Fibroblast of lung (primary cell): ENCODE measurements around the gene APOL3. TPM values are rescaled to one million over a fixed set of nuclear protein-coding genes. Genes with fewer than 3 reads are reported as not detected.
"Not testable (repeated sequence)": the region's sequence is repeated elsewhere in the genome, so short reads cannot be mapped to it uniquely, and the experiment has no call there.

Experiments used
- DNase-seq, 2 donors: peaks; one replicate each; pipeline versions ENCODE4 v3.0.0 to v3.0.0-alpha.2; 2010; ENCODE audit warnings: low read depth in 2 of 2
- H2AFZ ChIP-seq: 2 replicates; pipeline ENCODE4 v1.5.1; 2012; ENCODE audit warnings: low read length, control low read depth, inconsistent platforms
- H3K27ac ChIP-seq: 2 replicates; pipeline ENCODE4 v1.5.1; 2011; ENCODE audit warnings: low read length, control low read depth; ENCODE audit not compliant: insufficient read depth
- H3K27me3 ChIP-seq: 2 replicates; pipeline ENCODE4 v1.5.1; 2011; ENCODE audit warnings: mild to moderate bottlenecking, low read length; ENCODE audit not compliant: control insufficient read depth, insufficient read depth
- H3K36me3 ChIP-seq: 2 replicates; pipeline ENCODE4 v1.5.1; 2011; ENCODE audit warnings: low read length; ENCODE audit not compliant: control insufficient read depth, insufficient read depth
- H3K4me1 ChIP-seq: 2 replicates; pipeline ENCODE4 v1.5.1; 2011; ENCODE audit warnings: low read length; ENCODE audit not compliant: control insufficient read depth, insufficient read depth; ENCODE audit errors: extremely low read depth
- H3K4me2 ChIP-seq: 2 replicates; pipeline ENCODE4 v1.5.1; 2011; ENCODE audit warnings: low read length, control low read depth; ENCODE audit not compliant: insufficient read depth; ENCODE audit errors: extremely low read depth
- H3K4me3 ChIP-seq, 4 experiments: fragments of 200-600 bp in 1 of 4; sonication (generic) in 1 of 4; replicated peaks in 1 of 4; 2 replicates each; pipeline ENCODE4 v1.5.1; 2011 to 2016; ENCODE audit warnings: low read length in 4 of 4, low read depth in 3 of 4, mild to moderate bottlenecking in 3 of 4, control low read depth in 2 of 4, inconsistent platforms in 1 of 4, mixed read lengths in 1 of 4; ENCODE audit not compliant: insufficient read depth in 1 of 4; ENCODE audit errors: control extremely low read depth in 1 of 4
- H3K79me2 ChIP-seq: 2 replicates; pipeline ENCODE4 v1.5.1; 2012; ENCODE audit warnings: mild to moderate bottlenecking, low read length, inconsistent platforms; ENCODE audit not compliant: control insufficient read depth, insufficient read depth
- H3K9ac ChIP-seq: 2 replicates; pipeline ENCODE4 v1.5.1; 2011; ENCODE audit warnings: mild to moderate bottlenecking, low read length, control low read depth; ENCODE audit not compliant: insufficient read depth
- H3K9me3 ChIP-seq: 2 replicates; pipeline ENCODE4 v1.5.1; 2012; ENCODE audit warnings: low read depth, low read length; ENCODE audit not compliant: control insufficient read depth, insufficient read depth
- H4K20me1 ChIP-seq: 2 replicates; pipeline ENCODE4 v1.5.1; 2011; ENCODE audit warnings: low read length; ENCODE audit not compliant: control insufficient read depth, insufficient read depth; ENCODE audit errors: extremely low read depth
- EZH2 ChIP-seq: IDR thresholded peaks from 2 replicates; pipeline ENCODE4 v1.5.1; 2012; ENCODE audit warnings: low read length, control low read depth, mild to moderate bottlenecking; ENCODE audit errors: missing control alignments
- polyA plus RNA-seq, 2 donors: library from polyadenylated mRNA; depleted of rRNA in 1 of 2; stranded (reverse) in 1 of 2; unstranded in 1 of 2; fragments of >200 nt; gene quantifications; 2 replicates each; pipeline ENCODE4 v1.2.1, GENCODE V29; 2011 to 2012; ENCODE audit warnings: missing spikeins in 1 of 2
- total RNA-seq: library from RNA; depleted of rRNA; stranded (reverse); fragments of >200 nt; gene quantifications from 2 replicates; pipeline ENCODE4 v1.2.1, GENCODE V29; 2014
- TF ChIP-seq, protein P1 (sequence below), 2 donors: IDR thresholded peaks in 1 of 2; conservative IDR thresholded peaks in 1 of 2; 1 replicate in 1 of 2; 2 replicates in 1 of 2; pipeline ENCODE4 v1.5.1; 2011 to 2012; ENCODE audit warnings: low read length in 2 of 2, control low read depth in 1 of 2, inconsistent platforms in 1 of 2, low read depth in 1 of 2, mild to moderate bottlenecking in 1 of 2

The APOL3 gene
- total and polyA plus RNA-seq, 2 donors (not counting 1 experiment from before 2014, with no cell fraction given): 22.5 to 42.3 TPM

DNA sequence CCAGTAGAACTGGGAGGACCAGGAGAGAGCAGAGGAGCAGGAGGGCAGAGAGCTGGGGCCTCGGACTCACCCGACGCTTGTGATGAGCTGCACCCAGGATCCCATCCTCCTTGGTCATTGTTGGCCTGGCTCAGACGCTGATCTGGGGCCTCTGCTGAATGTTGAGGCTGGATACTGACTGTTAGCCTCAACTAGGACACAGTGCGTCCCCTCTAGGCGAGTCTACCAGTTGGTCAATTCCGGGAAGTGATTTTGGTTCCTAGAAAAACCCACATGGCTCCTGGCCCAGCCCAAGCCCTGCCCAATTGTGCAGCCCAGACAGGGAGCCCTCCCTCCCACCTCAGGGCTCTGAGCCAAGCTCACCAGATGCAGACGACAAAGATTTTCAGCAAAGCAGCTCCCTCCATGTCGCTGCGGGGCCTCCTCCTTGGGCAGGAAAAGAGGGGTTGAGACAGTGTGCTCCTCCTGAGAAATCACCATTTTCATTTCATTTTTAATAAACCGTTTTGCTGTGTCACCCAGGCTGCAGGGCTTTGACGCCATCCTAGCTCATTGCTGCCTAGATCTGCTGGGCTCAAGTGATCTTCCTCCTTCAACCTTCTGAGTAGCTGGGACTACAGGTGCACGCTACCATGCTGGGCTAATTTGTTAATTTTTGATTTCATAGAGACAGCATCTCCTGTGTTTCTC lies 41.2 kb upstream of the APOL3 start, which contains the start of gene APOL4:
Gene APOL4, minus strand, starts transcription at position 180 of the 690 bp plus-strand sequence. Its CDS starts 75 bp downstream, at position 105.
- Histone ChIP-seq H3K4me3 (peak within 1 kb of the TSS in 1 of 4 experiments; percentile 14), H3K9ac (no peak within 1 kb of the TSS), H3K79me2 (no peaks in the 10 kb centered on the region), H4K20me1 (no peaks in the 10 kb centered on the region), H3K4me1 (peaks cover 4% of the 10 kb centered on the region), H3K27ac (no peak within 1 kb of the TSS), H2AFZ (peak within 1 kb of the TSS; percentile 41), H3K4me2 (peak within 1 kb of the TSS; percentile 13), H3K9me3 (no peaks in the 10 kb centered on the region), H3K27me3 (no peaks in the 10 kb centered on the region), H3K36me3 (no peaks in the 10 kb centered on the region)
- DNase-seq: peak in 1 of 2 donors; percentile 52
- TF ChIP-seq EZH2: no peak
- TF ChIP-seq, protein P1, sequence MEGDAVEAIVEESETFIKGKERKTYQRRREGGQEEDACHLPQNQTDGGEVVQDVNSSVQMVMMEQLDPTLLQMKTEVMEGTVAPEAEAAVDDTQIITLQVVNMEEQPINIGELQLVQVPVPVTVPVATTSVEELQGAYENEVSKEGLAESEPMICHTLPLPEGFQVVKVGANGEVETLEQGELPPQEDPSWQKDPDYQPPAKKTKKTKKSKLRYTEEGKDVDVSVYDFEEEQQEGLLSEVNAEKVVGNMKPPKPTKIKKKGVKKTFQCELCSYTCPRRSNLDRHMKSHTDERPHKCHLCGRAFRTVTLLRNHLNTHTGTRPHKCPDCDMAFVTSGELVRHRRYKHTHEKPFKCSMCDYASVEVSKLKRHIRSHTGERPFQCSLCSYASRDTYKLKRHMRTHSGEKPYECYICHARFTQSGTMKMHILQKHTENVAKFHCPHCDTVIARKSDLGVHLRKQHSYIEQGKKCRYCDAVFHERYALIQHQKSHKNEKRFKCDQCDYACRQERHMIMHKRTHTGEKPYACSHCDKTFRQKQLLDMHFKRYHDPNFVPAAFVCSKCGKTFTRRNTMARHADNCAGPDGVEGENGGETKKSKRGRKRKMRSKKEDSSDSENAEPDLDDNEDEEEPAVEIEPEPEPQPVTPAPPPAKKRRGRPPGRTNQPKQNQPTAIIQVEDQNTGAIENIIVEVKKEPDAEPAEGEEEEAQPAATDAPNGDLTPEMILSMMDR (conservative IDR thresholded peaks at IDR 0.05 in 1 of 2, IDR thresholded peaks at IDR 0.05 in 1 of 2; ENCODE audit: low read depth in 1 of 2, low read length in 2 of 2): no peak

DNA sequence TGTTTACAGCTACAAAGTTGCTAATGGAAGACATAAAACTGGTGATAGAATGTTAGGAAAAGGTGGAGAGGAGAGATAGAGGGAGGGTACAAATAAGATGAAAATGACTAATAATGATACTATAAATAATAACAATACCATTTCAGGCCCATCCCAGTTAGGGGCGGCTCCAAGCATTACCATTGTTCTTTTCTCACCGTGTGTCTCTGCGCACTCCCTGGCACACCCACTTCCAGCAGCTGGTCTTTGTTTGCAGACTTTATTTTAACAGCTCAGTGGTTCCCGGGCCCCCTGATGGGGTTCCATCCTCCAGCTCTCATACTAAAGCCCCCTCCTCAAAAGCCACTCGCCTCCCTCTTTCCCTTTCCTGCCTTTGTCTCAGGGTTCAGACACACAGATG lies 40.5 kb upstream of the APOL3 start:
- not testable (repeated sequence) for DNase-seq, H3K4me2 ChIP-seq, H3K9me3 ChIP-seq, H3K4me1 ChIP-seq, H3K27me3 ChIP-seq, H3K79me2 ChIP-seq, H3K36me3 ChIP-seq, H3K27ac ChIP-seq, H2AFZ ChIP-seq, H3K9ac ChIP-seq, H4K20me1 ChIP-seq
- H3K4me3 ChIP-seq: peak overlapping the region in 1 of 4 experiments; percentile 14

DNA sequence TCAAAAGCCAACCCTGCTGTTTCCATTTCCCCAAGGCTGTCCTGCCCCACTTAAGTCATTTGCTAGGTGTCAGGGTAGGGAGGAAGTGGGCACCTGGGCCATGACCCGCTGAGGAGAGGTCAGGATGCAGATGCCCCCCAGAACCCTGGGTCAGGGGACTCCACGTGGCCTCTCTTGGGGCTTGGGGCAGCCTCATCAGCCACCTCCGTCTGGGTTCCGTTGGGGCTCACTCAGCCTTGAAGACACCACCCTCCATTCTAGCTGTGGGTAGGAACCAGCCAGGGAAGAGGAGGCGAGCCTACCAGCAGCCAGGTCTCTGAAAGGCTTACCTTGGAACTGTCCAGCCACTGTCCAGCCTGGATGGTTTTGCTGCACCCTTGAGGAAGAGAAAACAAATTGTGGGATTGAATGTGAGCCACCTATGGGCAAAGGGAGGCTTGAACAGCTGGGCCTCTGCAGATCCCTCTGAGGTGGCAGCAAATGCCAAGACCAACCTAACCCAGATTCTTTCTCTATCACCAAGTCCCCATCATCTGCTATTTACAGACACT lies 38.5 kb upstream of the APOL3 start:
- H2AFZ ChIP-seq: no peak overlapping the region
- no peaks in the 10 kb centered on the region for H3K9me3 ChIP-seq
- H3K27me3 ChIP-seq: no peaks in the 10 kb centered on the region
- TF ChIP-seq EZH2: no peak
- TF ChIP-seq, protein P1 (conservative IDR thresholded peaks at IDR 0.05 in 1 of 2, IDR thresholded peaks at IDR 0.05 in 1 of 2; ENCODE audit: low read depth in 1 of 2, low read length in 2 of 2): no peak
- DNase-seq: no peak
- peaks cover 4% of the 10 kb centered on the region for H3K4me1 ChIP-seq
- H3K9ac ChIP-seq: no peak overlapping the region
- H3K4me3 ChIP-seq: no peak overlapping the region
- no peak overlapping the region for H3K27ac ChIP-seq
- H3K4me2 ChIP-seq: no peak overlapping the region
- H3K36me3 ChIP-seq: no peaks in the 10 kb centered on the region
- H3K79me2 ChIP-seq: no peaks in the 10 kb centered on the region
- H4K20me1 ChIP-seq: no peaks in the 10 kb centered on the region
